Loucy (cell line): ENCODE data around the gene DNAH6.
"Not testable (repeated sequence)": the region's sequence is repeated elsewhere in the genome, so short reads cannot be mapped to it uniquely, and the experiment has no call there.

Source experiments
- H2AFZ ChIP-seq: fragments of 200-600 bp; sonication (generic); 2 replicates; pipeline ENCODE4 v1.6.0; 2016; ENCODE audit warnings: antibody characterized with exemption, mild to moderate bottlenecking, low read length, moderate library complexity
- H3F3A ChIP-seq: fragments of 200-600 bp; 2 replicates; pipeline ENCODE4 v1.6.0; 2016; ENCODE audit warnings: antibody characterized with exemption, low read depth, mild to moderate bottlenecking
- H3K27me3 ChIP-seq: fragments of 200-600 bp; sonication (generic); 2 replicates; pipeline ENCODE4 v1.6.1; 2014; ENCODE audit warnings: low read length, mild to moderate bottlenecking; ENCODE audit not compliant: insufficient read depth, poor library complexity, severe bottlenecking
- H3K36me3 ChIP-seq: fragments of 200-600 bp; sonication (generic); 2 replicates; pipeline ENCODE4 v1.6.1; 2016; ENCODE audit warnings: low read length; ENCODE audit not compliant: insufficient read depth
- H3K4me1 ChIP-seq: fragments of 200-600 bp; sonication (generic); 2 replicates; pipeline ENCODE4 v1.5.1; 2014; ENCODE audit warnings: low read length, mild to moderate bottlenecking; ENCODE audit not compliant: insufficient read depth, poor library complexity, severe bottlenecking
- H3K4me2 ChIP-seq: fragments of 200-600 bp; sonication (generic); 2 replicates; pipeline ENCODE4 v1.6.0; 2014; ENCODE audit warnings: antibody characterized with exemption, low read length, low read depth, mild to moderate bottlenecking; ENCODE audit not compliant: poor library complexity, severe bottlenecking
- H3K4me3 ChIP-seq: fragments of 200-600 bp; sonication (generic); 2 replicates; pipeline ENCODE4 v1.5.1; 2014; ENCODE audit warnings: low read length, mild to moderate bottlenecking, mixed read lengths; ENCODE audit not compliant: poor library complexity, severe bottlenecking
- H3K79me2 ChIP-seq: fragments of 200-600 bp; sonication (generic); 2 replicates; pipeline ENCODE4 v1.6.1; 2014; ENCODE audit warnings: low read length; ENCODE audit not compliant: insufficient read depth
- H3K9ac ChIP-seq: fragments of 200-600 bp; sonication (generic); 2 replicates; pipeline ENCODE4 v1.6.0; 2014; ENCODE audit warnings: mild to moderate bottlenecking, low read depth, low read length, moderate library complexity; ENCODE audit not compliant: poor library complexity, severe bottlenecking
- H3K9me2 ChIP-seq: fragments of 200-600 bp; sonication (generic); replicated peaks from 2 replicates; pipeline ENCODE4 v1.6.1; 2016; ENCODE audit warnings: low read depth, low read length, mixed read lengths
- H3K9me3 ChIP-seq: fragments of 200-600 bp; sonication (generic); 2 replicates; pipeline ENCODE4 v1.6.1; 2014; ENCODE audit warnings: mild to moderate bottlenecking, antibody characterized with exemption, low read length, low read depth; ENCODE audit not compliant: insufficient read depth
- H4K20me1 ChIP-seq: fragments of 200-600 bp; sonication (generic); 2 replicates; pipeline ENCODE4 v1.6.0; 2014; ENCODE audit warnings: antibody characterized with exemption, low read length, mild to moderate bottlenecking; ENCODE audit not compliant: insufficient read depth, poor library complexity, severe bottlenecking
- EZH2phosphoT487 ChIP-seq: fragments of 200-600 bp; IDR thresholded peaks from 2 replicates; pipeline ENCODE4 v1.6.1; 2018; ENCODE audit warnings: antibody characterized with exemption, mild to moderate bottlenecking, moderate library complexity, borderline replicate concordance
- TF ChIP-seq, protein P1 (sequence below): fragments of 200-600 bp; sonication (generic); conservative IDR thresholded peaks from 2 replicates; pipeline ENCODE4 v1.5.1; 2014; ENCODE audit warnings: mild to moderate bottlenecking, antibody characterized with exemption, low read length

Gene DNAH6, protein sequence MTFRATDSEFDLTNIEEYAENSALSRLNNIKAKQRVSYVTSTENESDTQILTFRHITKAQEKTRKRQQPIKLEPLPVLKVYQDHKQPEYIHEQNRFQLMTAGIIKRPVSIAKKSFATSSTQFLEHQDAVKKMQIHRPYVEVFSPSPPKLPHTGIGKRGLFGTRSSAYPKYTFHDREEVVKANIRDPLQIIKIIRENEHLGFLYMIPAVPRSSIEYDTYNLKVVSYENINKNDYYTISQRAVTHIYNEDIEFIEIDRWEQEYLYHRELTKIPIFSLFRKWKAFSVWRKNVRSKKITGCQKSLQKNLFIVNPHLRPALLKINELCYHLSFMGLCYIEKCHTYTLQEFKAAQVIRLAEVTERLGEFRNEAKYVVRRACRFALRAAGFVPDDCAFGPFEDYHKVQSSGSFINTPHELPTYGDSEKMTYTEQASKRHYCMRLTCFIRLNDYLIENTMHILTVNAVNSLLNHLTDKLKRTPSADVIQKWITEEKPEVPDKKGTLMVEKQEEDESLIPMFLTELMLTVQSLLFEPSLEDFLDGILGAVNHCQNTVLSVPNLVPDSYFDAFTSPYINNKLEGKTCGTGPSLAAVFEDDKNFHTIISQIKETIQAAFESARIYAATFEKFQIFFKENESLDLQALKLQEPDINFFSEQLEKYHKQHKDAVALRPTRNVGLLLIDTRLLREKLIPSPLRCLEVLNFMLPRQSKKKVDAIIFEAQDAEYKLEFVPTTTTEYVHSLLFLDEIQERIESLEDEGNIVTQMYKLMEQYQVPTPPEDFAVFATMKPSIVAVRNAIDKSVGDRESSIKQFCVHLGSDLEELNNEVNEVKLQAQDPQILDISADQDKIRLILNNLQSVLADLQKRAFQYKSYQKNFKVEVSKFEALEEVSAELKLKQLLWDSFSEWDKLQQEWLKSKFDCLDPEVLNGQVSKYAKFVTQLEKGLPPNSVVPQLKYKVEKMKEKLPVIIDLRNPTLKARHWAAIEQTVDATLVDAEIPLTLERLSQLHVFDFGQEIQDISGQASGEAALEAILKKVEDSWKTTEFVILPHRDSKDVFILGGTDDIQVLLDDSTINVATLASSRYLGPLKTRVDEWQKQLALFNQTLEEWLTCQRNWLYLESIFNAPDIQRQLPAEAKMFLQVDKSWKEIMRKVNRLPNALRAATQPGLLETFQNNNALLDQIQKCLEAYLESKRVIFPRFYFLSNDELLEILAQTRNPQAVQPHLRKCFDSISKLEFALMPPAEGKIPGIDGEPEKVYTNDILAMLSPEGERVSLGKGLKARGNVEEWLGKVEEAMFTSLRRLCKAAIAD (N-terminal part only)

DNA sequence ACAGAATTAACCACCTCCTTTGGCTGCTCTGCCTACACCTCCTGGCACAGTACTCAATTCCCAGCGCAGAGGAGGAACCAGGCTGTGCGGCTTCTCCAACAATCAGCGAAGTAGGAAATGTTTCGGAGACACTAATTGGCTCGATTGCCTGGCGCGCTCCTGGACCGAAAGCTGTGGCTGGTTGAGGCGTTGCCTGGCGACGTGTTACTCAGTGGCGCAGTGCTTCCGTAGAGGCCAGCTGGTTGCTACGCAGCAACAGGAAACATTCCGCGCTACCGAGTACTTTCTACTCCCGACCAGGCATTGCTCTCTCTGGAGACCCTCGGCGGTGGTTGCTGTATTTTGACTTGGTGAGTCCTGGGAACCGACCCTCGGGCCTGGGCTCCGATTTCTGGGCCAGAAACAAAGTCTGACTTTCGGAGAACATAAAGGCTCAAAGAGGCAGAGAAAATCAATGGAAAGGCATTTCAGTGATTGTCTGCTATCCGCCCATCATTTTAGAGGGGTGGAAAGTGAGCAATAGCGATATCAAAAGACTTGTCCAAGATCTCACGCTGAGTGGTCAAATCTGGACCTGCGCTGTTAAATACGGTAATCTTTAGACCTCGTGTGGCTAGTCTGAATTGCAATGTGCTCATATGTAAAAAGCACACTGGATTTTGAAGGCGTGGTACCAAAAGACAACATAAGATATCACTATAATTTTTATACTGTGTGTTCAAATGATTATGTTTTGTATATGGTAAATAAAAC is at the start of gene DNAH6:
Gene DNAH6 (plus strand): TSS at position 265 of the 753 bp plus-strand sequence. CDS start 1,329 bp downstream, outside the sequence.
- H3K79me2 ChIP-seq, result no peaks in the 10 kb centered on the region
- no peak within 1 kb of the TSS for H3K9ac ChIP-seq
- H3K36me3 ChIP-seq, result no peaks in the 10 kb centered on the region
- no peaks in the 10 kb centered on the region for H3K9me3 ChIP-seq
- no peaks in the 10 kb centered on the region for H3K27me3 ChIP-seq
- no peaks in the 10 kb centered on the region for H3K9me2 ChIP-seq
- no peaks in the 10 kb centered on the region for H4K20me1 ChIP-seq
- H3K4me2 ChIP-seq, result no peak within 1 kb of the TSS
- no peak within 1 kb of the TSS for H2AFZ ChIP-seq
- peaks cover 12% of the 10 kb centered on the region for H3K4me1 ChIP-seq
- no peak for TF ChIP-seq EZH2phosphoT487
- TF ChIP-seq, protein P1, sequence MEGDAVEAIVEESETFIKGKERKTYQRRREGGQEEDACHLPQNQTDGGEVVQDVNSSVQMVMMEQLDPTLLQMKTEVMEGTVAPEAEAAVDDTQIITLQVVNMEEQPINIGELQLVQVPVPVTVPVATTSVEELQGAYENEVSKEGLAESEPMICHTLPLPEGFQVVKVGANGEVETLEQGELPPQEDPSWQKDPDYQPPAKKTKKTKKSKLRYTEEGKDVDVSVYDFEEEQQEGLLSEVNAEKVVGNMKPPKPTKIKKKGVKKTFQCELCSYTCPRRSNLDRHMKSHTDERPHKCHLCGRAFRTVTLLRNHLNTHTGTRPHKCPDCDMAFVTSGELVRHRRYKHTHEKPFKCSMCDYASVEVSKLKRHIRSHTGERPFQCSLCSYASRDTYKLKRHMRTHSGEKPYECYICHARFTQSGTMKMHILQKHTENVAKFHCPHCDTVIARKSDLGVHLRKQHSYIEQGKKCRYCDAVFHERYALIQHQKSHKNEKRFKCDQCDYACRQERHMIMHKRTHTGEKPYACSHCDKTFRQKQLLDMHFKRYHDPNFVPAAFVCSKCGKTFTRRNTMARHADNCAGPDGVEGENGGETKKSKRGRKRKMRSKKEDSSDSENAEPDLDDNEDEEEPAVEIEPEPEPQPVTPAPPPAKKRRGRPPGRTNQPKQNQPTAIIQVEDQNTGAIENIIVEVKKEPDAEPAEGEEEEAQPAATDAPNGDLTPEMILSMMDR, result no peak
- H3K4me3 ChIP-seq, result no peak within 1 kb of the TSS
- H3F3A ChIP-seq, result no peaks in the 10 kb centered on the region

DNA sequence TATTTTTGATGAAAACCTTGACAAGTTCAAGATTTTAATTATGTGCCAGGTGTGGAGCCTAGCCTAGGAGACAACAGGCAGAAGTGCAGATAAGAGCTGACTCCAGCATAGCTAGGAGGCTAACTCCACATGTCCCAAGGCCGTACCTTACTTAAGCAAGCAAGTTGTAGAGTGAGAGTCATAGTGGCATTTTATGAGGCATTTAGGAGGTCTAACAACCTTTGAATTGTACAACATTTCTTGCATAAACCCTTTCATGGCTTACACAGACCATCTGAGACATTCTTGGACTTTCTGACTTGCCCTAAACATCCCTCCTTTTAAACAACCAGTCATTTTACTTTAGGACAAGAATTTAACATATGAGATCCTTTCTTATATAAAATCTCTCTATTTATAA is 48.9 kb upstream of the DNAH6 start:
- Histone ChIP-seq H3K9me3 (peaks cover 12% of the 10 kb centered on the region), H4K20me1 (no peaks in the 10 kb centered on the region), H3F3A (no peaks in the 10 kb centered on the region), H2AFZ (no peak overlapping the region), H3K79me2 (no peaks in the 10 kb centered on the region), H3K4me3 (no peak overlapping the region), H3K27me3 (no peaks in the 10 kb centered on the region), H3K36me3 (no peaks in the 10 kb centered on the region), H3K4me1 (peaks cover 3% of the 10 kb centered on the region), H3K4me2 (no peak overlapping the region), H3K9ac (no peak overlapping the region), H3K9me2 (no peaks in the 10 kb centered on the region)
- no peak for TF ChIP-seq EZH2phosphoT487
- TF ChIP-seq, protein P1, result no peak

DNA sequence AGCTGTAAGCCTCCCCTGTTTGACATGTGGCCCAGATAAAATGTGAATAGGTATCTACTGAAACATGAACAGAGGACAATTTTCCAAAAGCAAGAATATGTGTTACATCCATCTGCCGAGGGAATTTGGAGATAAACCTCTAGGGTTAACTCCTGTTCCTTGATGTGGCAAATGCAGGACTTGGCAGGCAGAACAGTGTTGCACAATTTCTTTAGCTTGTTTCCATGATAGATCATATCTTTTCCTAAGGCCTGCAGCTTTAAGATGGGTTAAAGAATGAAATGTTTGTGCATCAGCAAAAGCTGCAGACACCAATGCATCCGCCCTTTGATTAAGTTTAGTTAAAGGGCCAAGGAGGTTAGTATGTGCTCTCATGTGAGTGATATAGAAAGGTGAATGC is 43.9 kb upstream of the DNAH6 start:
- not testable (repeated sequence) for H3K9me3 ChIP-seq, H4K20me1 ChIP-seq, H3K36me3 ChIP-seq, H3K9ac ChIP-seq, H3K9me2 ChIP-seq, H3F3A ChIP-seq, H2AFZ ChIP-seq, H3K4me3 ChIP-seq, H3K4me1 ChIP-seq, H3K4me2 ChIP-seq, H3K79me2 ChIP-seq, H3K27me3 ChIP-seq
